Liver (tissue), 9 donors: ENCODE results near the gene ATXN10. TPM values are rescaled to one million over a fixed set of nuclear protein-coding genes. Genes with fewer than 3 reads are reported as not detected.

Experiments
- DNase-seq: peaks from one replicate; pipeline ENCODE4 v3.0.0-alpha.2; 2017; ENCODE audit warnings: low spot score
- H3K27ac ChIP-seq, 2 donors: one replicate each; pipeline ENCODE4 v1.7.0; 2013; ENCODE audit warnings: inconsistent platforms in 2 of 2, low read length in 2 of 2, control low read depth in 1 of 2, low read depth in 1 of 2, mild to moderate bottlenecking in 1 of 2
- H3K27me3 ChIP-seq, 4 donors: one replicate each; pipeline versions ENCODE4 v1.6.1 to v1.7.0; 2013; ENCODE audit warnings: low read length in 3 of 4, inconsistent platforms in 1 of 4, mild to moderate bottlenecking in 1 of 4, moderate library complexity in 1 of 4; ENCODE audit not compliant: control insufficient read depth in 4 of 4, insufficient read depth in 4 of 4
- H3K36me3 ChIP-seq, 4 donors: one replicate each; pipeline versions ENCODE4 v1.6.1 to v1.7.0; 2013; ENCODE audit warnings: low read length in 3 of 4, mild to moderate bottlenecking in 3 of 4, low read depth in 1 of 4, moderate library complexity in 1 of 4; ENCODE audit not compliant: control insufficient read depth in 4 of 4, insufficient read depth in 3 of 4
- H3K4me1 ChIP-seq, 4 donors: one replicate each; pipeline versions ENCODE4 v1.6.1 to v1.7.0; 2013; ENCODE audit warnings: low read length in 3 of 4, mild to moderate bottlenecking in 3 of 4, moderate library complexity in 1 of 4; ENCODE audit not compliant: control insufficient read depth in 4 of 4, insufficient read depth in 4 of 4
- H3K4me3 ChIP-seq, 3 donors: one replicate each; pipeline versions ENCODE4 v1.6.1 to v1.7.0; 2013; ENCODE audit warnings: low read length in 3 of 3, control low read depth in 1 of 3, low read depth in 1 of 3, mild to moderate bottlenecking in 1 of 3
- H3K9ac ChIP-seq, 2 donors: one replicate each; pipeline ENCODE4 v1.7.0; 2013; ENCODE audit warnings: low read length in 2 of 2, mild to moderate bottlenecking in 2 of 2, moderate library complexity in 2 of 2, control low read depth in 1 of 2, low read depth in 1 of 2
- H3K9me3 ChIP-seq, 4 donors: one replicate each; pipeline versions ENCODE4 v1.6.1 to v1.7.0; 2013; ENCODE audit warnings: low read length in 3 of 4; ENCODE audit not compliant: control insufficient read depth in 4 of 4
- EGR1 ChIP-seq, 2 donors: IDR thresholded peaks; 2 replicates each; pipeline ENCODE4 v1.6.1; 2016 to 2018; ENCODE audit warnings: antibody characterized with exemption in 2 of 2, low read depth in 2 of 2
- FOXA1 ChIP-seq: IDR thresholded peaks from 2 replicates; pipeline ENCODE4 v1.6.1; 2016; ENCODE audit warnings: antibody characterized with exemption
- FOXA2 ChIP-seq: IDR thresholded peaks from 2 replicates; pipeline ENCODE4 v1.6.1; 2016; ENCODE audit warnings: antibody characterized with exemption
- GABPA ChIP-seq, 2 donors: IDR thresholded peaks in 1 of 2; conservative IDR thresholded peaks in 1 of 2; 2 replicates each; pipeline ENCODE4 v1.6.1; 2016; ENCODE audit warnings: antibody characterized with exemption in 2 of 2, mild to moderate bottlenecking in 1 of 2, moderate library complexity in 1 of 2
- HNF4A ChIP-seq, 2 donors: conservative IDR thresholded peaks; 2 replicates each; pipeline ENCODE4 v1.6.1; 2016; ENCODE audit warnings: antibody characterized with exemption in 2 of 2, mild to moderate bottlenecking in 2 of 2
- HNF4G ChIP-seq: IDR thresholded peaks from 2 replicates; pipeline ENCODE4 v1.6.1; 2016; ENCODE audit warnings: antibody characterized with exemption
- JUND ChIP-seq, 2 donors: IDR thresholded peaks; 2 replicates each; pipeline ENCODE4 v1.6.1; 2016; ENCODE audit warnings: antibody characterized with exemption in 2 of 2
- MAX ChIP-seq: IDR thresholded peaks from 2 replicates; pipeline ENCODE4 v1.6.1; 2016; ENCODE audit warnings: antibody characterized with exemption
- NR2F2 ChIP-seq: IDR thresholded peaks from 2 replicates; pipeline ENCODE4 v1.6.1; 2016; ENCODE audit warnings: antibody characterized with exemption
- RAD21 ChIP-seq, 2 donors: IDR thresholded peaks; 2 replicates each; pipeline ENCODE4 v1.6.1; 2016; ENCODE audit warnings: antibody characterized with exemption in 2 of 2, mild to moderate bottlenecking in 2 of 2
- RXRA ChIP-seq, 2 donors: IDR thresholded peaks; 2 replicates each; pipeline ENCODE4 v1.6.1; 2017 to 2018; ENCODE audit warnings: antibody characterized with exemption in 2 of 2, mild to moderate bottlenecking in 1 of 2
- SP1 ChIP-seq: IDR thresholded peaks from 2 replicates; pipeline ENCODE4 v1.6.1; 2018; ENCODE audit warnings: antibody characterized with exemption, mild to moderate bottlenecking
- TAF1 ChIP-seq: conservative IDR thresholded peaks from 2 replicates; pipeline ENCODE4 v1.6.1; 2016; ENCODE audit warnings: antibody characterized with exemption, mild to moderate bottlenecking
- YY1 ChIP-seq: IDR thresholded peaks from 2 replicates; pipeline ENCODE4 v1.6.1; 2016; ENCODE audit warnings: antibody characterized with exemption, mild to moderate bottlenecking
- WGBS: extraction: QIAGEN DNeasy Blood & Tissue Kit; methylation state at CpG from one replicate; pipeline ENCODE4 v1.1.7; 2013; 5-methylcytosine and 5-hydroxymethylcytosine counted together
- polyA plus RNA-seq, 2 donors: library from polyadenylated mRNA; stranded (reverse) in 1 of 2; unstranded in 1 of 2; fragments of 200-250 nt in 1 of 2; fragments of >200 nt in 1 of 2; fragmentation: Nextera tagmentation in 1 of 2; extraction: Ambion mirVana in 1 of 2; gene quantifications; one replicate each; pipeline versions ENCODE4 v1.2.1 to v1.2.3, GENCODE V29; 2013 to 2015
- total RNA-seq, 2 donors: library from RNA; depleted of rRNA; stranded (reverse); fragments of >200 nt; gene quantifications; one replicate each; pipeline ENCODE4 v1.2.3, GENCODE V29; 2014
- TF ChIP-seq, protein P1 (sequence below): IDR thresholded peaks from 2 replicates; pipeline ENCODE4 v1.6.1; 2016; ENCODE audit warnings: antibody characterized with exemption
- TF ChIP-seq, protein P2 (sequence below): IDR thresholded peaks from 2 replicates; pipeline ENCODE4 v1.6.1; 2016; ENCODE audit warnings: antibody characterized with exemption, mild to moderate bottlenecking
- TF ChIP-seq, protein P3 (sequence below): fragments of 150-350 bp; IDR thresholded peaks from 2 replicates; pipeline ENCODE4 v1.5.1; 2017; ENCODE audit warnings: improper control_type of control experiment, low read depth, low read length; ENCODE audit not compliant: missing input control
- TF ChIP-seq, protein P4 (sequence below): IDR thresholded peaks from 2 replicates; pipeline ENCODE4 v1.6.1; 2016; ENCODE audit warnings: antibody characterized with exemption
- donor health status: healthy.
- donor health status: healthy.
- donor health status: healthy.
- donor health status: healthy.
- donor health status: healthy.

ATXN10 gene
- total and polyA plus RNA-seq, 4 donors: 34.9 to 100 (median 69.7) TPM

GRCh38 chr22:45865561-45866125, 194.0 kb downstream of the ATXN10 start:
- 95% methylated on average over 24 of the region's 24 CpGs for WGBS

More at GRCh38 chr22:45865561-45866125, 194.0 kb downstream of the ATXN10 start:
- TF ChIP-seq EGR1 (IDR thresholded peaks at IDR 0.05; ENCODE audit: low read depth in 2 of 2): no peak
- TF ChIP-seq, protein P1, sequence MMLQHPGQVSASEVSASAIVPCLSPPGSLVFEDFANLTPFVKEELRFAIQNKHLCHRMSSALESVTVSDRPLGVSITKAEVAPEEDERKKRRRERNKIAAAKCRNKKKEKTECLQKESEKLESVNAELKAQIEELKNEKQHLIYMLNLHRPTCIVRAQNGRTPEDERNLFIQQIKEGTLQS: no peak
- no peak for TF ChIP-seq RAD21 (IDR thresholded peaks at IDR 0.05)
- no peak for TF ChIP-seq SP1
- no peak for TF ChIP-seq YY1
- TF ChIP-seq HNF4G: no peak
- TF ChIP-seq HNF4A (conservative IDR thresholded peaks at IDR 0.05): no peak
- no peak for TF ChIP-seq JUND (IDR thresholded peaks at IDR 0.05)
- no peak for TF ChIP-seq MAX
- no peak for TF ChIP-seq RXRA (IDR thresholded peaks at IDR 0.05)
- no peak for TF ChIP-seq FOXA2
- no peak for TF ChIP-seq TAF1
- TF ChIP-seq, protein P2, sequence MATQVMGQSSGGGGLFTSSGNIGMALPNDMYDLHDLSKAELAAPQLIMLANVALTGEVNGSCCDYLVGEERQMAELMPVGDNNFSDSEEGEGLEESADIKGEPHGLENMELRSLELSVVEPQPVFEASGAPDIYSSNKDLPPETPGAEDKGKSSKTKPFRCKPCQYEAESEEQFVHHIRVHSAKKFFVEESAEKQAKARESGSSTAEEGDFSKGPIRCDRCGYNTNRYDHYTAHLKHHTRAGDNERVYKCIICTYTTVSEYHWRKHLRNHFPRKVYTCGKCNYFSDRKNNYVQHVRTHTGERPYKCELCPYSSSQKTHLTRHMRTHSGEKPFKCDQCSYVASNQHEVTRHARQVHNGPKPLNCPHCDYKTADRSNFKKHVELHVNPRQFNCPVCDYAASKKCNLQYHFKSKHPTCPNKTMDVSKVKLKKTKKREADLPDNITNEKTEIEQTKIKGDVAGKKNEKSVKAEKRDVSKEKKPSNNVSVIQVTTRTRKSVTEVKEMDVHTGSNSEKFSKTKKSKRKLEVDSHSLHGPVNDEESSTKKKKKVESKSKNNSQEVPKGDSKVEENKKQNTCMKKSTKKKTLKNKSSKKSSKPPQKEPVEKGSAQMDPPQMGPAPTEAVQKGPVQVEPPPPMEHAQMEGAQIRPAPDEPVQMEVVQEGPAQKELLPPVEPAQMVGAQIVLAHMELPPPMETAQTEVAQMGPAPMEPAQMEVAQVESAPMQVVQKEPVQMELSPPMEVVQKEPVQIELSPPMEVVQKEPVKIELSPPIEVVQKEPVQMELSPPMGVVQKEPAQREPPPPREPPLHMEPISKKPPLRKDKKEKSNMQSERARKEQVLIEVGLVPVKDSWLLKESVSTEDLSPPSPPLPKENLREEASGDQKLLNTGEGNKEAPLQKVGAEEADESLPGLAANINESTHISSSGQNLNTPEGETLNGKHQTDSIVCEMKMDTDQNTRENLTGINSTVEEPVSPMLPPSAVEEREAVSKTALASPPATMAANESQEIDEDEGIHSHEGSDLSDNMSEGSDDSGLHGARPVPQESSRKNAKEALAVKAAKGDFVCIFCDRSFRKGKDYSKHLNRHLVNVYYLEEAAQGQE: no peak
- TF ChIP-seq, protein P3, sequence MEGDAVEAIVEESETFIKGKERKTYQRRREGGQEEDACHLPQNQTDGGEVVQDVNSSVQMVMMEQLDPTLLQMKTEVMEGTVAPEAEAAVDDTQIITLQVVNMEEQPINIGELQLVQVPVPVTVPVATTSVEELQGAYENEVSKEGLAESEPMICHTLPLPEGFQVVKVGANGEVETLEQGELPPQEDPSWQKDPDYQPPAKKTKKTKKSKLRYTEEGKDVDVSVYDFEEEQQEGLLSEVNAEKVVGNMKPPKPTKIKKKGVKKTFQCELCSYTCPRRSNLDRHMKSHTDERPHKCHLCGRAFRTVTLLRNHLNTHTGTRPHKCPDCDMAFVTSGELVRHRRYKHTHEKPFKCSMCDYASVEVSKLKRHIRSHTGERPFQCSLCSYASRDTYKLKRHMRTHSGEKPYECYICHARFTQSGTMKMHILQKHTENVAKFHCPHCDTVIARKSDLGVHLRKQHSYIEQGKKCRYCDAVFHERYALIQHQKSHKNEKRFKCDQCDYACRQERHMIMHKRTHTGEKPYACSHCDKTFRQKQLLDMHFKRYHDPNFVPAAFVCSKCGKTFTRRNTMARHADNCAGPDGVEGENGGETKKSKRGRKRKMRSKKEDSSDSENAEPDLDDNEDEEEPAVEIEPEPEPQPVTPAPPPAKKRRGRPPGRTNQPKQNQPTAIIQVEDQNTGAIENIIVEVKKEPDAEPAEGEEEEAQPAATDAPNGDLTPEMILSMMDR: no peak
- no peak for TF ChIP-seq GABPA (IDR thresholded peaks at IDR 0.05 in 1 of 2, conservative IDR thresholded peaks at IDR 0.05 in 1 of 2)
- TF ChIP-seq NR2F2: no peak
- TF ChIP-seq, protein P4, sequence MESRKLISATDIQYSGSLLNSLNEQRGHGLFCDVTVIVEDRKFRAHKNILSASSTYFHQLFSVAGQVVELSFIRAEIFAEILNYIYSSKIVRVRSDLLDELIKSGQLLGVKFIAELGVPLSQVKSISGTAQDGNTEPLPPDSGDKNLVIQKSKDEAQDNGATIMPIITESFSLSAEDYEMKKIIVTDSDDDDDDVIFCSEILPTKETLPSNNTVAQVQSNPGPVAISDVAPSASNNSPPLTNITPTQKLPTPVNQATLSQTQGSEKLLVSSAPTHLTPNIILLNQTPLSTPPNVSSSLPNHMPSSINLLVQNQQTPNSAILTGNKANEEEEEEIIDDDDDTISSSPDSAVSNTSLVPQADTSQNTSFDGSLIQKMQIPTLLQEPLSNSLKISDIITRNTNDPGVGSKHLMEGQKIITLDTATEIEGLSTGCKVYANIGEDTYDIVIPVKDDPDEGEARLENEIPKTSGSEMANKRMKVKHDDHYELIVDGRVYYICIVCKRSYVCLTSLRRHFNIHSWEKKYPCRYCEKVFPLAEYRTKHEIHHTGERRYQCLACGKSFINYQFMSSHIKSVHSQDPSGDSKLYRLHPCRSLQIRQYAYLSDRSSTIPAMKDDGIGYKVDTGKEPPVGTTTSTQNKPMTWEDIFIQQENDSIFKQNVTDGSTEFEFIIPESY: no peak
- TF ChIP-seq FOXA1: no peak
- Histone ChIP-seq H3K27ac (no peak overlapping the region), H3K4me1 (peaks cover 5 to 16% (median 6%) of the 10 kb centered on the region in 4 donors), H3K4me3 (no peak overlapping the region), H3K27me3 (peaks cover 0 to 10% (median under 1%) of the 10 kb centered on the region in 4 donors), H3K36me3 (no peaks in the 10 kb centered on the region), H3K9me3 (no peaks in the 10 kb centered on the region), H3K9ac (no peak overlapping the region)
- DNase-seq: peak; percentile 28
